LoVo (cell line): ENCODE measurements around the gene ING5.
"Not testable (repeated sequence)": the region's sequence is repeated elsewhere in the genome, so short reads cannot be mapped to it uniquely, and the experiment has no call there.

Source experiments
- DNase-seq: peaks from one replicate; pipeline ENCODE4 v3.0.0-alpha.2; 2016; ENCODE audit warnings: low spot score

ING5 gene

GRCh38 chr2:241706537-241706936 is 4.7 kb downstream of the ING5 start:
- no peak for DNase-seq

GRCh38 chr2:241708879-241709278 is 7.0 kb downstream of the ING5 start:
- no peak for DNase-seq

GRCh38 chr2:241719093-241719492 is 17.3 kb downstream of the ING5 start:
- DNase-seq, result no peak

GRCh38 chr2:241720099-241720498 is 18.3 kb downstream of the ING5 start:
- DNase-seq, result no peak

- no peak for DNase-seq
Observed at GRCh38 chr2:241720560-241720959, 18.7 kb downstream of the ING5 start.

- no peak for DNase-seq
Observed at GRCh38 chr2:241721852-241722251, 20.0 kb downstream of the ING5 start.

- DNase-seq, result no peak
Observed at GRCh38 chr2:241722896-241723454, 21.1 kb downstream of the ING5 start.

GRCh38 chr2:241724259-241724974 is 22.6 kb downstream of the ING5 start:
- no peak for DNase-seq

- DNase-seq, result no peak
Observed at GRCh38 chr2:241724975-241725870, 23.4 kb downstream of the ING5 start.

GRCh38 chr2:241726459-241726858 is 24.6 kb downstream of the ING5 start:
- no peak for DNase-seq

GRCh38 chr2:241728000-241728399 is 26.2 kb downstream of the ING5 start:
- DNase-seq, result no peak

- DNase-seq, result no peak
Observed at GRCh38 chr2:241728627-241729026, 26.8 kb downstream of the ING5 start.

GRCh38 chr2:241729868-241730267 is 28.0 kb downstream of the ING5 start:
- DNase-seq, result no peak

GRCh38 chr2:241730671-241731293 is 28.9 kb downstream of the ING5 start:
- DNase-seq, result no peak

- not testable (repeated sequence) for DNase-seq
Observed at GRCh38 chr2:241732513-241733186, 30.8 kb downstream of the ING5 start.

- DNase-seq, result peak; percentile 2
Observed at GRCh38 chr2:241733391-241734207, 31.8 kb downstream of the ING5 start.

- no peak for DNase-seq
Observed at GRCh38 chr2:241734208-241734466, 32.3 kb downstream of the ING5 start.

- DNase-seq, result peak; percentile 90
Observed at GRCh38 chr2:241734467-241735208, 32.8 kb downstream of the ING5 start, which contains the start of gene D2HGDH. Gene D2HGDH (plus strand): TSS chr2:241734630. CDS start chr2:241735225, 595 bp downstream.

- DNase-seq, result no peak
Observed at GRCh38 chr2:241736111-241736510, 34.3 kb downstream of the ING5 start.

- no peak for DNase-seq
Observed at GRCh38 chr2:241738040-241738686, 36.3 kb downstream of the ING5 start.
